Measurements from ENCODE around the gene CD34. TPM values are rescaled to one million over a fixed set of nuclear protein-coding genes. Genes with fewer than 3 reads are reported as not detected.

Gene CD34
- total RNA-seq, 1 donor from 2014 or later, result 1.2 TPM

- peaks cover 5% of the 10 kb centered on the region for H3K4me1 Mint-ChIP-seq
- H3K4me3 Mint-ChIP-seq, result peak overlapping the region; percentile 29
- H3K9me3 Mint-ChIP-seq, result no peaks in the 10 kb centered on the region
- no peaks in the 10 kb centered on the region for H3K36me3 Mint-ChIP-seq
- TF ChIP-seq CTCF (IDR thresholded peaks at IDR 0.05; ENCODE audit: unreplicated experiment), result no peak
- H3K27ac Mint-ChIP-seq, result no peak overlapping the region
- DNase-seq (ENCODE audit: low spot score in 2 of 2, unreplicated experiment in 2 of 2), result no peak
- peaks cover 81% of the 10 kb centered on the region for H3K27me3 Mint-ChIP-seq (ENCODE audit: low read depth)
These were observed 1.2 kb upstream of the CD34 start for GRCh38 chr1:207911856-207912760.

GRCh38 chr1:207909687-207910086, 1.2 kb downstream of the CD34 start:
- Mint-ChIP-seq H3K9me3 (no peaks in the 10 kb centered on the region), H3K27me3 (ENCODE audit: low read depth) (peaks cover 77% of the 10 kb centered on the region), H3K4me3 (no peak overlapping the region), H3K4me1 (peaks cover 5% of the 10 kb centered on the region), H3K36me3 (no peaks in the 10 kb centered on the region), H3K27ac (no peak overlapping the region)
- no peak for TF ChIP-seq CTCF (IDR thresholded peaks at IDR 0.05; ENCODE audit: unreplicated experiment)
- no peak for DNase-seq (ENCODE audit: low spot score in 2 of 2, unreplicated experiment in 2 of 2)

- H3K27ac Mint-ChIP-seq, result no peak overlapping the region
- no peaks in the 10 kb centered on the region for H3K36me3 Mint-ChIP-seq
- H3K4me1 Mint-ChIP-seq, result peaks cover 5% of the 10 kb centered on the region
- H3K27me3 Mint-ChIP-seq (ENCODE audit: low read depth), result peaks cover 63% of the 10 kb centered on the region
- no peak overlapping the region for H3K4me3 Mint-ChIP-seq
- no peaks in the 10 kb centered on the region for H3K9me3 Mint-ChIP-seq
- TF ChIP-seq CTCF (IDR thresholded peaks at IDR 0.05; ENCODE audit: unreplicated experiment), result no peak
- DNase-seq (ENCODE audit: low spot score in 2 of 2, unreplicated experiment in 2 of 2), result no peak
These were observed 2.7 kb downstream of the CD34 start for GRCh38 chr1:207908107-207908734.

GRCh38 chr1:207904391-207904790, 6.5 kb downstream of the CD34 start:
- Mint-ChIP-seq H3K4me1 (peaks cover 3% of the 10 kb centered on the region), H3K27me3 (ENCODE audit: low read depth) (peaks cover 29% of the 10 kb centered on the region), H3K4me3 (no peak overlapping the region), H3K9me3 (no peaks in the 10 kb centered on the region), H3K36me3 (no peaks in the 10 kb centered on the region), H3K27ac (no peak overlapping the region)
- TF ChIP-seq CTCF (IDR thresholded peaks at IDR 0.05; ENCODE audit: unreplicated experiment), result no peak
- DNase-seq (ENCODE audit: low spot score in 2 of 2, unreplicated experiment in 2 of 2), result no peak

GRCh38 chr1:207903767-207904166, 7.2 kb downstream of the CD34 start:
- no peak overlapping the region for H3K4me3 Mint-ChIP-seq
- H3K27me3 Mint-ChIP-seq (ENCODE audit: low read depth), result peaks cover 23% of the 10 kb centered on the region
- H3K4me1 Mint-ChIP-seq, result peaks cover 3% of the 10 kb centered on the region
- no peak for TF ChIP-seq CTCF (IDR thresholded peaks at IDR 0.05; ENCODE audit: unreplicated experiment)
- no peaks in the 10 kb centered on the region for H3K9me3 Mint-ChIP-seq
- H3K36me3 Mint-ChIP-seq, result no peaks in the 10 kb centered on the region
- no peak for DNase-seq (ENCODE audit: low spot score in 2 of 2, unreplicated experiment in 2 of 2)
- H3K27ac Mint-ChIP-seq, result no peak overlapping the region

All from mesothelial cell of epicardium (in vitro differentiated cells).